GM18498 (cell line): ENCODE measurements around the gene GPR17.

Experiments used
- ATAC-seq: cut with Tn5 transposase; IDR thresholded peaks from one replicate; pipeline ENCODE4 v1.9.1; 2021; ENCODE audit warnings: mild to moderate bottlenecking, moderate library complexity; ENCODE audit not compliant: unreplicated experiment

The GPR17 gene, protein sequence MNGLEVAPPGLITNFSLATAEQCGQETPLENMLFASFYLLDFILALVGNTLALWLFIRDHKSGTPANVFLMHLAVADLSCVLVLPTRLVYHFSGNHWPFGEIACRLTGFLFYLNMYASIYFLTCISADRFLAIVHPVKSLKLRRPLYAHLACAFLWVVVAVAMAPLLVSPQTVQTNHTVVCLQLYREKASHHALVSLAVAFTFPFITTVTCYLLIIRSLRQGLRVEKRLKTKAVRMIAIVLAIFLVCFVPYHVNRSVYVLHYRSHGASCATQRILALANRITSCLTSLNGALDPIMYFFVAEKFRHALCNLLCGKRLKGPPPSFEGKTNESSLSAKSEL

GRCh38 chr2:127645395-127646291, at the start of gene GPR17:
Gene GPR17 (plus strand): TSS chr2:127646153. CDS start chr2:127650736, 4,583 bp downstream.
- no peak for ATAC-seq

DNA sequence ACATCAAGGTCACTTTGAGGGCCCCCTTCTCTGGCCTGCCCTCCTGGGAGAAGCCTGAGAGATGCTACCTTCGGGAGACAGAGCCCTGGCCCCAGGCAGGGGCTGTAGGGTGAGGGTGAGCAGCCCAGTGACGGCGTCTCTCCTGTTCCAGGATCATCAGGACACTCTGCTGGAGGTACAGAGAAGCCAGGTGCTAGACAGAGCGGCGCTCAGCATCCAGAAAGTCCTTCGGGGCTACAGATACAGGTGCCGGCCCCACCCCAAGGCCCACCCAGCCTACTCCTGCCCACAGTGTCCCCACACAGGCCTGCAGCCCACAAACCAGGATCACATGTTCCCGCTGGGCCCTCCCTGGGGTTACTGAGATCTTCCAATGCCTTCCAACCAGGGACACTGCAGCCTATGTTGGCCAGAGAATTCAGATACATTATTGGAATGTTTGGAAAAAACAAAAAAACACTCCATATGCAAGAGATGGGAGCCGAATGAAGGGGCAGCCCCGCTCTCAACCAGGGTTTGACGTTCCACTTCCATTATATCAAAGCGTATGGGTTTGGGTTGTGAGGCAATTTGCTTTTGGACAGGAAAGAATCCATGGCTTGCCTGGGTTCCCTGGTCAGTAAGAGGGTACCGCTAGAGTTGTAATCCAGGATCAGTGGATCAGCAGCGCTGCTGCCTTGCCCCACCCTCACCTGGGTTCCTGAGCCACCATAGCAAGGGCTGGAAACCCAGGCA, 49.5 kb upstream of the GPR17 start:
- no peak for ATAC-seq

DNA sequence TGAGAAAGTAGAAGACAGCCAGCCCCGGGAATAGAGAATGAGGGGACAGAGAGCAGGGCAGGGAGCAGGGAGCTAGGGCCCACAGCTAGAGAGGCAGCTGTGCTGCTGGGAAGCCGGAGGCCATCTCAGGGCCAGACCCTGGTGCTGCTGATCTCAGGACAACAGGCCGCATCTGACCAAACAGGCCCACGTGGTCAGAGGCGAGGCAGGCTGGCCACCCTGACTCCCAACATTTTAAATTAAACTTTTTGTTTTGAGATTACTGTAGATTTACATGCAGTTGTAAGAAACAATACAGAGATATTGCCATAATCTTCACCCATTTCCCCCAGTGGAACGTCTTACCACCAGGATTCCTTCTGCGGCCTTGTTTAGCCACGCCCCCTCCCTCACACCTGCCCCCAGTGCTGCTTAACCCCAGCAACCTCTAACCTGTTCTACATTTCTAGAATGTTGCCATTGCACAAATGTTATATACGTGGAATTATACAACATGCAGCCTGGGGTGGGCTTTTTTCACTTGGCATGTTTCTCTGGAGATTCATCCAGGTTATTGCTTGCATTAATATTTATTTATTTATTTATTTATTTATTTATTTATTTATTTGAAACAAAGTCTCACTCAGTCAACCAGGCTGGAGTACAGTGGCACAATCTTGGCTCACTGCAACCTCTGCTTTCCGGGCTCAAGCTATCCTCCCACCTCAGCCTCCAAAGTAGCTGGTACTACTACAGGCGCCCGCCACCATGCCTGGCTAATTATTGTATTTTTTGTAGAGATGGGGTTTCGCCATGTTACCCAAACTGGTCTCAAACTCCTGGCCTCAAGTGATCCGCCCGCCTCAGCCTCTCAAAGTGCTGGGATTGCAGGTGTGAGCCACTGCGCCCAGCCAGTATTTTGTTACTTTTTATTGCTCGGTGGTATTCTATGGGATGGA, 48.6 kb upstream of the GPR17 start:
- ATAC-seq, result no peak

DNA sequence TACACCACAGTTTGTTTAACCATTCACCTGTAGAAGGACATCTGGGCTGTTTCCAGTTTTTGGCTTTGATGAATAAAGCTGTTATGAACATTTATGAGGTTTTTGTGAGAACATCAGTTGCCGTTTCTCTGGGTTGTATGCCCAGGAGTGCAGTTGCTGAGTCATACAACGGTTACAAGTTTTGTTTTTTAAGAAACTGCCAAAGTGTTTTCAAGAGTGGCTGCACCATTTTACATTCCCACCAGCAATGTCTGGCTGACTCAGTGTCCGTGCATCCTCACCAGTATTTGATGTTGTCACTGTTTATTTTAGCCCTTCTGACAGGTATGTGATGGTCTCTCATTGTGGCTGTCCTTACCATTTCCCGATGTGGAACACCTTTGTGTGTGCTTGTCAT, 48.0 kb upstream of the GPR17 start:
- no peak for ATAC-seq

DNA sequence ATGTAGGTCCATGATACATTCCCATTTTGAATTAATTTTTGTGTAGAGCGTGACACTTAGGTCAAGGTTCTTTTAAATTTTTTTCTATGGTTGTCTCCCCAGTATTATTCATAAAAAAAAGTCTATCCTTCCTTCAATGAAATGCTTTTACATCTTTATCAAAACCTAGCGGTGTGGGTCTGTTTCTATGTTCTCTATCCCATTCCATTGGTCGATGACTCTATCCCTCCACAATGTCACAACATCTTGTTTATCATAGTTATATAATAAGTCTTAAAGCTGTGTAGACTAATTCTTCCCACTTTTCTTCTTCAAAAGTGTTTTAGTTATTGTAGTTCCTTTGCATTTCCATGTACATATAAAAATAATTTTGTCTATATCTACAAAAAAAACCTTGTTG, 47.2 kb upstream of the GPR17 start:
- no peak for ATAC-seq

GRCh38 chr2:127599211-127599610, 46.7 kb upstream of the GPR17 start:
- ATAC-seq, result no peak

DNA sequence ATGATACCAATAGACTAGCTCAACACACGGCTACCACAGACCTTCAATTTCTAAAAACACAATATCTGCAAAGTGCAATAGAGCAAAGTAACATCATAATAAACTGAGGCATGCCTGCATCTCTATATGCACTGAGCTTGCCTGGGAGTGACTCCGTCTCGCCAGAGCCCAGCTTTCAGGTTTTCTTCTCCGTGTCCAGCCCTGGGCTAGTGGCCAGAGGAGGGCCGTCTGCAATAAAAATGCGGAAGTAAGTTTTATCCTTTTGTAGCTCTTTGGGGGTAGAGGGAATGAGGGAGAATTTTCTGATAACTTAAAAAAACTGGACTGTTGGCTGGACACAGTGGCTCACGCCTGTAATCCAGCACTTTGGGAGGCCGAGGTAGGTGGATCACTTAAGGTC, 41.0 kb upstream of the GPR17 start:
- ATAC-seq, result no peak

DNA sequence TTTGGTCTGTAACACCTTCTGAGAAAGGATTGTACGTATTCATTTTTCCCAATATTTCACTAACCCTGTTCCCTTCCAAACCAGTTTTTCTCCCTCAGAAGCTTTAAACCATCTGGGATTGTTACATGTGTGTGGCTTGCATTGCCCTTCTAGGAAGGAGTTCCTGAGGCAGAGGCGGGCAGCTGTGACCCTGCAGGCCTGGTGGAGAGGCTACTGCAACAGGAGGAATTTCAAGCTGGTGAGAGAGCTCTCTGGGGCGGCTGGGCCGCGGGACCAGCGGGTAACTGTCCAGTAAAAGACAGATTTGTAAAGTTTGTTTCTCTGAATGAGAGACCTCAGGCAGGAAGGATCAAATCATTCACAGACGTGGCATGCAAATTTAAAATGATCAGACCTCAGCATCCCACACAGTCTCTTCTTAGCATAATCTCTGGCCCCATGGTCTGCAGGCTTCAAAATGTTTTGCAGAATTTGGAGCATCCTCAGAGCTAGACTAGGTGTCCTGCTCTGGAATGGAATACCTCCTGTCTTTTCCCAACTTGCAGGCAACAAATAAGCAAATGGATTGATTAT, 40.2 kb upstream of the GPR17 start:
- no peak for ATAC-seq

DNA sequence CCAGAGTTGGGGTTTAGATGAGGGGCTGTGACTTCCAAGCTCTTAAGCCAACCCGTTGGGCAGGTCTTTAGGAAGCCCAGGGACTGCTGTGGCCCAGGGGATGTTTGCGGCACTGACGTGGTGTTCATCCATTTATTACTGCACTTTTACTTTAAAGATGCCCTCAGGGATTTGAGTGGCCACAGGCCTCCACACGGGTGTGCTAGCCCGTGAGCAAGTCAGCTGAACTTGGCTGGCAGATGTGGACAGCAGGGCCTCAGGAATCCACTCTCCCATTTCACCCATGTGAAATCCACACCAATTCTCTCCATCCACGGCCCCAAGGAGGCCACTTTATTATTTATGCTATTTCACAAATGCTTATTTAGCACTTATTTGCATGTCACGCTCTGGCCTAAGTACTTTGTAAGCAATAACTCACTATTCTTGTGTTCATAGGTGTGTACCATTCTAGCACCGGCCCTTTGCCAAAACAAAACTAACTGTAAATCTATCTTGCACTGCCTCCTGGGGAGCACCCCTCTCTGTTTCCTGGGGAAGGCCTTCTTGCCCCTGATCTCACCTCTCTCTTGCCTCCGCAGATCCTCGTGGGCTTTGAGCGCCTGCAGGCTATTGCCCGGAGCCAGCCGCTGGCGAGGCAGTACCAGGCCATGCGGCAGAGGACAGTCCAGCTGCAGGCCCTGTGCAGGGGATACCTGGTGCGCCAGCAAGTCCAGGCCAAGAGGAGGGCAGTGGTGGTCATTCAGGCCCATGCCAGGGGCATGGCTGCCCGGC, 39.1 kb upstream of the GPR17 start:
- ATAC-seq, result no peak

DNA sequence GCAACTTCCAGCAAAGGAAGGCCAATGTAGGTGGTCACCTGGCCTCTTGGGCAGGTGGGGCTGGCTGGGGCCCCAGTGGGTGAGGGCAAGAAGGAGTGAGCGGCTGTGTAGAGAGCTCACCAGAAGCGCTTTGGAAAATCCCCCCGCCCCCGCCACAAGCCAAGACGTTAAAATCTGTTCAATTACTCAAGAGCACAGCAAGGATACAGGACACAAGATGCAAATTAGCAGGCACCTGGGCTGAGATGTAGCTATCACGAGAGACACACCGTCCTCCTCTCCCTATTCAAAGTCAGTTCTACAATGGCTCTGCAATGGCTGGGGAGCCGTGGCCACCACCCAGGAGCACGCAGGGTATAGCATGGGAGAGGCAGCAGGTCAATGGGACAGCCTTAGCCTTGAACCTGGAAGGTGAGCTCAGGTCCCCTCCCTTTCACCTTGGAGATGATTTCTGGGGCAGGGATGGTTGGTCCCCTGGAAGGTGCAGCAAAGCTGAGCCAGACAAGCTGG, 38.5 kb upstream of the GPR17 start:
- no peak for ATAC-seq

DNA sequence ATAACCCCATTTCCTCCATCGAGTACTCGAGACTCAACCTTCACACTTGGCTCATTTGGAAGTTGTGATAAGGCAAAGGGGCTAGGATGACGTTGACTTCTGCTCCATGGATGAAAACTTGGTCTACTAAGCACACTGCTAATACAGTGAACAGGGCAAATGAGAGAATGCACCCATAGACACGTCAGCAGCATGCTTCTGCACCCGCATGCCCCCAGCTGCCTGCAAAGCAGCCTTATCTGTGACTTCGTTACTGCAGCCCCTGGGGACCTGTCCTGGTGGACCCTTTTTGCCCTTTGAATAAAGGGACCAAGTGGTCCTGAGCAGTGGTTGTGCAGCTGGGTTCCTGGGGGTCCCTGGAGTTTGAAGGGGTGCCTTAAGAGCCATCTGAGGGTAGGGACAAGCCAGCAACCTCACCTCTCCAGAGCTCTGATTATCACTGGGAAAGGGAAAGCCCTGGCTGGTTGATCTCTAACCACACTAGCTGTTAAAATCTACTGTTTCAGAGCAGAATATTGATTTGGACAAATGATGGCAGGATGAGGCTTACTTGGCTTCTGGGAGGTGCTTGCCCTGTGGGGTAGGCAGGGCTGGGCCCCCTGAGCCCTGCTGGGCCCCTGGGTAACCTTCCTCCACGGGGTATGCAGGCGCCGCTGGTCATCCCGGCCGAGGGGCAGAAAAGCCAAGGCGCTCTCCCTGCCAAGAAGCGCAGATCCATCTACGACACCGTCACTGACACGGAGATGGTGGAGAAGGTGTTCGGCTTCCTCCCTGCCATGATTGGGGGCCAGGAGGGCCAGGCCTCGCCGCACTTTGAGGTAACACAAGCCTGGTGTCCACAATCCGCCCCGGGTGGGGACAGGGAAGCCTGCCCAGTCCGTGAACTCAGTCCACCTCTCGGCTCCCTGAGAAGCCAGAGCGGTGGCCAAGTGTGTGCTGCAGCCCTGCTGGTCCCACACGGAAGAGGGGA, 37.6 kb upstream of the GPR17 start:
- no peak for ATAC-seq

DNA sequence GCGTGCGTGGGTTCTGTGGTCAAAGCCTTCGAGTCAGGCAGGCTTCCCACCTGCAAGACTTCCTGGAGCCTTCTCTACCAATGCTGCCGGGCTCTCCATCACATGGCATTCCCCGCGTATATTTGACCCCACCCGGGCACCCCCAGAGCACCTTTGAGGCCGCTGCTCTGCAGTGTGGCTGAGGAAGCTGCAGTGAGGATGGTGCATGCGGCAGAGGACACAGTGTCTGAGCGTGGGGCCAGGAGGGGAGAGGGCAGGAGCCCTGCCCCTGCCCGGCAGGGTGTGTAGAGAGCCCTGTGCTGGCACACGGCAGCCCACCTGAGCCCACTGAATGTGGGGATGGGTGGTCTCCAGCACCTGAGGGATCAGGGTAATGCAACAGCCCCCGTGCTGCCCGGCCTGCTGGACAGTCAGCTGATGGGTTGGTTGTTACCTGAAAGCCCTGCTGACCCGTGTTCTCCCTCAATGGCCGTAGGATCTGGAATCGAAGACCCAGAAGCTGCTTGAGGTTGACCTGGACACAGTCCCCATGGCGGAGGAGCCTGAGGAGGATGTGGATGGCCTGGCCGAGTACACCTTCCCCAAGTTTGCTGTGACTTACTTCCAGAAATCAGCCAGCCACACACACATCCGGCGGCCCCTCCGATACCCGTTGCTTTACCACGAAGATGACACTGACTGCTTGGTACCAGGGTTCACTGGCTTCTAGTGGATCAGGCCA, 36.8 kb upstream of the GPR17 start:
- no peak for ATAC-seq

DNA sequence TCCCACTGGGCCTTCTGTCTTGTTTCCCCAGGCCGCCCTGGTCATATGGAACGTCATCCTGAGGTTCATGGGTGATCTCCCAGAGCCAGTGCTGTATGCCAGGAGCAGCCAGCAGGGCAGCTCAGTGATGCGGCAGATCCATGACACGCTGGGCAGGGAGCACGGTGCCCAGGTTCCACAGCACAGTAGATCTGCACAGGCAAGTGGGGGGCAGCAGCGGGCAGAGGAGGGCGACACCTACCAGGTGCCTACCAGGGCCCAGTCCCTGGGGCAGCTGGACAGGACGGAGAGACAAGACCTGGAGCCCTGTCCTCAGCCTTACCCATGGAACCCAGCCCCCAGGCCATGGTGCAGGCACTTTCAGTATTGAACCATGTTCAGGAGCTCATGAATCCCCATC, 36.1 kb upstream of the GPR17 start:
- ATAC-seq, result no peak

DNA sequence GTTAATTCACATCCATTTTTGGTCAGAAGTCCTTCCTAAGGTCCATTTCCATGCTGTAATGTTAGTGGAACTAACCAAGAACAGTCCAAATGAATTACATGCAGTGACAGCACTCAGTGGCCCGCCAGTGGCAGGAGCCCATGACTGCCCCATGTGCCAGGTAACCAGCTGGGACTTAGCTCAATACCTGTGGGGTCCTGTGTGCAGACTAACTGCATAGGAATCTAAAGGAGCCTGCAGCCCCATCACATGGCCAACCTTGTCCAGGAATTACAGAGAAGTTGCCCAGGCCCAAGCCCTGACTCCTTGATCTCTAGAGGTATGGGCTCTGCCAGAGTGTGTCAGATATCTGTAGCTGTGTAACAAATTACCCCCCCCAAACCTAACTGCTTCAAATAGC, 35.4 kb upstream of the GPR17 start:
- no peak for ATAC-seq

DNA sequence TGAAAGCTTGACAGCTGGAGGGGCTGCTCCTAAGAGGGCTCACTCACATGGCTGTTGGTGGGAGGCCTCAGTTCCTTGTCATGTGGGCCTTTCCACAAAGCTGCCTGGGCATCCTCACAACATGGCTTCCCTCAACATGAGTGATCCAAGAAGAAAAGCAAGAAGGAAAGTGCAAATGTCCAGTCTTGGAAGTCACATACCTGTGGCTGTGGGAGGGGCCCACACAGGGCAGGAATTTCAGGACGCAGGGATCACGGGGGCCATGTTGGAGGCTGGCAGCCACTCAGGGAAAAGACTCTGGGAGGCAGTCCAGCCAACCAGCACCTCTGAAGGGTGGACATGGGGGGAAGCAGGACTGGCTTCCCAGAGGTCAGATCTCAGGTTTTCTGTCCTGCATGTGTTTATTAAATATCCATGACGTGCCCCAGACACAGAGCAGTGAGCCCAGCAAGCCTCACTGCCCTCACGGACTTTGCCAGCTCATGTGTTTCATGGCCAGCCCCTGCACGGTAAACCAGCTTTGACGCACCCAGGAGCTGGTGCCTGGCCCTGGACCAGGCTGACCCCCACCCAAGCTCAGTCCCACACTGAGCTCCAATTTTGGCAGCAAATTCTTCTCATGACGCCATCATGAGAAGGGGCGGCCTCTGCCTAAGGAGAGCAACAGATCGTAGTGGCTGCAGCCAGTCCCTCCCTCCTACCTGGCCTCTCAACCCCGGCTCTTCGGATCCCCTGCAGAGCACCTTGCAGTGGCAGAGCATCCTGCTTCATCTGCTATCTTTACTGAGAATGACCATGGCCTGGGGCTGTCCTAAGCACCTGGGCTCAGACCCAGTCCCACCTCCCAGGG, 34.7 kb upstream of the GPR17 start:
- ATAC-seq, result no peak

- no peak for ATAC-seq
These were observed 33.7 kb upstream of the GPR17 start for GRCh38 chr2:127612111-127612822.
